HG03103 (cell line): ENCODE data around the gene IAH1.

Experiments
- ATAC-seq: cut with Tn5 transposase; IDR thresholded peaks from one replicate; pipeline ENCODE4 v1.9.1; 2021; ENCODE audit warnings: low read depth; ENCODE audit not compliant: unreplicated experiment

IAH1 gene

GRCh38 chr2:9474361-9475057, at the start of gene IAH1:
Gene IAH1 (plus strand): TSS chr2:9474551. CDS start chr2:9474567, 16 bp downstream.
- ATAC-seq = peak; percentile 62

- no peak for ATAC-seq
These were observed 45.3 kb upstream of the IAH1 start for GRCh38 chr2:9428965-9429577.

GRCh38 chr2:9430316-9431293, 43.7 kb upstream of the IAH1 start:
- ATAC-seq = no peak

GRCh38 chr2:9434489-9434888, 39.9 kb upstream of the IAH1 start:
- no peak for ATAC-seq

- no peak for ATAC-seq
These were observed 34.8 kb upstream of the IAH1 start for GRCh38 chr2:9439536-9439935.

GRCh38 chr2:9440058-9440727, 34.2 kb upstream of the IAH1 start:
- ATAC-seq = no peak

GRCh38 chr2:9441556-9441955, 32.8 kb upstream of the IAH1 start:
- ATAC-seq = no peak

- ATAC-seq = no peak
These were observed 30.8 kb upstream of the IAH1 start for GRCh38 chr2:9443526-9443925.

- no peak for ATAC-seq
These were observed 29.3 kb upstream of the IAH1 start for GRCh38 chr2:9445089-9445488.

- no peak for ATAC-seq
These were observed 23.1 kb upstream of the IAH1 start for GRCh38 chr2:9451231-9451630.

GRCh38 chr2:9460441-9461017, 13.8 kb upstream of the IAH1 start:
- no peak for ATAC-seq

- ATAC-seq = no peak
These were observed 13.3 kb upstream of the IAH1 start for GRCh38 chr2:9461079-9461478.

- no peak for ATAC-seq
These were observed 12.0 kb upstream of the IAH1 start for GRCh38 chr2:9462313-9462712.

GRCh38 chr2:9462886-9463697, 11.3 kb upstream of the IAH1 start:
- no peak for ATAC-seq

- no peak for ATAC-seq
These were observed 10.7 kb upstream of the IAH1 start for GRCh38 chr2:9463698-9464034.

GRCh38 chr2:9465170-9465569, 9.2 kb upstream of the IAH1 start:
- ATAC-seq = no peak

- no peak for ATAC-seq
These were observed 8.1 kb upstream of the IAH1 start for GRCh38 chr2:9466147-9466683.

- no peak for ATAC-seq
These were observed 6.7 kb upstream of the IAH1 start for GRCh38 chr2:9467687-9468086.

- no peak for ATAC-seq
These were observed 3.1 kb upstream of the IAH1 start for GRCh38 chr2:9471206-9471605.
